Measurements from ENCODE around the gene CLEC4C. TPM values are rescaled to one million over a fixed set of nuclear protein-coding genes. Genes with fewer than 3 reads are reported as not detected.

Gene CLEC4C
- total and polyA plus RNA-seq, 10 of the 15 experiments (the other 5 are each of a cell fraction or from before 2014, with no cell fraction given): 0.38 to 12.2 (median 4.6) TPM

DNA sequence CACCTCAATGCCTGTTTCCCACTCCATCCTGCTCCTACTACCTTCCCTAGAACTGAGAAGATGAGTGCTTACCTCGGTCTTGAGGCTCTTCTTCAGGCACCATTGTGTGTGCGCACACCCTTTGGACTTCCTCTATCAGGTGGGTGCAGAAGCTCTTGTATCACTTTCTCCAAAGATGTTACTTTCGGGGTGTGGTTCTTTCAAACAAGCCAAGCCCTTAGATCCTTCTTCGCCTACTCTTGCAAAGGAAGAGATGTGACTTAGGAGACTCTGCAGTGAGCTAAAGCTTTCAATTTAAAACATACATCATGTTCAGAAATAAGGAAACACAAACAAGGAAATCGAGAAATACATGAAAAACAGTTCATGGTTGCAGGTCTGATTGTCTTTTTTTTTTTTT lies at the start of gene CLEC4C (continued):
- TF ChIP-seq, protein P1, sequence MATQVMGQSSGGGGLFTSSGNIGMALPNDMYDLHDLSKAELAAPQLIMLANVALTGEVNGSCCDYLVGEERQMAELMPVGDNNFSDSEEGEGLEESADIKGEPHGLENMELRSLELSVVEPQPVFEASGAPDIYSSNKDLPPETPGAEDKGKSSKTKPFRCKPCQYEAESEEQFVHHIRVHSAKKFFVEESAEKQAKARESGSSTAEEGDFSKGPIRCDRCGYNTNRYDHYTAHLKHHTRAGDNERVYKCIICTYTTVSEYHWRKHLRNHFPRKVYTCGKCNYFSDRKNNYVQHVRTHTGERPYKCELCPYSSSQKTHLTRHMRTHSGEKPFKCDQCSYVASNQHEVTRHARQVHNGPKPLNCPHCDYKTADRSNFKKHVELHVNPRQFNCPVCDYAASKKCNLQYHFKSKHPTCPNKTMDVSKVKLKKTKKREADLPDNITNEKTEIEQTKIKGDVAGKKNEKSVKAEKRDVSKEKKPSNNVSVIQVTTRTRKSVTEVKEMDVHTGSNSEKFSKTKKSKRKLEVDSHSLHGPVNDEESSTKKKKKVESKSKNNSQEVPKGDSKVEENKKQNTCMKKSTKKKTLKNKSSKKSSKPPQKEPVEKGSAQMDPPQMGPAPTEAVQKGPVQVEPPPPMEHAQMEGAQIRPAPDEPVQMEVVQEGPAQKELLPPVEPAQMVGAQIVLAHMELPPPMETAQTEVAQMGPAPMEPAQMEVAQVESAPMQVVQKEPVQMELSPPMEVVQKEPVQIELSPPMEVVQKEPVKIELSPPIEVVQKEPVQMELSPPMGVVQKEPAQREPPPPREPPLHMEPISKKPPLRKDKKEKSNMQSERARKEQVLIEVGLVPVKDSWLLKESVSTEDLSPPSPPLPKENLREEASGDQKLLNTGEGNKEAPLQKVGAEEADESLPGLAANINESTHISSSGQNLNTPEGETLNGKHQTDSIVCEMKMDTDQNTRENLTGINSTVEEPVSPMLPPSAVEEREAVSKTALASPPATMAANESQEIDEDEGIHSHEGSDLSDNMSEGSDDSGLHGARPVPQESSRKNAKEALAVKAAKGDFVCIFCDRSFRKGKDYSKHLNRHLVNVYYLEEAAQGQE (IDR thresholded peaks at IDR 0.05; ENCODE audit: low read depth, low read length): no peak
- TF ChIP-seq, protein P2, sequence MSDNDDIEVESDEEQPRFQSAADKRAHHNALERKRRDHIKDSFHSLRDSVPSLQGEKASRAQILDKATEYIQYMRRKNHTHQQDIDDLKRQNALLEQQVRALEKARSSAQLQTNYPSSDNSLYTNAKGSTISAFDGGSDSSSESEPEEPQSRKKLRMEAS (IDR thresholded peaks at IDR 0.05; ENCODE audit: low read depth, low read length): no peak
- TF ChIP-seq RFX5 (IDR thresholded peaks at IDR 0.05; ENCODE audit: low read depth, low read length): no peak
- TF ChIP-seq NFIC (IDR thresholded peaks at IDR 0.05; ENCODE audit: low read depth, low read length): no peak
- TF ChIP-seq, protein P3, sequence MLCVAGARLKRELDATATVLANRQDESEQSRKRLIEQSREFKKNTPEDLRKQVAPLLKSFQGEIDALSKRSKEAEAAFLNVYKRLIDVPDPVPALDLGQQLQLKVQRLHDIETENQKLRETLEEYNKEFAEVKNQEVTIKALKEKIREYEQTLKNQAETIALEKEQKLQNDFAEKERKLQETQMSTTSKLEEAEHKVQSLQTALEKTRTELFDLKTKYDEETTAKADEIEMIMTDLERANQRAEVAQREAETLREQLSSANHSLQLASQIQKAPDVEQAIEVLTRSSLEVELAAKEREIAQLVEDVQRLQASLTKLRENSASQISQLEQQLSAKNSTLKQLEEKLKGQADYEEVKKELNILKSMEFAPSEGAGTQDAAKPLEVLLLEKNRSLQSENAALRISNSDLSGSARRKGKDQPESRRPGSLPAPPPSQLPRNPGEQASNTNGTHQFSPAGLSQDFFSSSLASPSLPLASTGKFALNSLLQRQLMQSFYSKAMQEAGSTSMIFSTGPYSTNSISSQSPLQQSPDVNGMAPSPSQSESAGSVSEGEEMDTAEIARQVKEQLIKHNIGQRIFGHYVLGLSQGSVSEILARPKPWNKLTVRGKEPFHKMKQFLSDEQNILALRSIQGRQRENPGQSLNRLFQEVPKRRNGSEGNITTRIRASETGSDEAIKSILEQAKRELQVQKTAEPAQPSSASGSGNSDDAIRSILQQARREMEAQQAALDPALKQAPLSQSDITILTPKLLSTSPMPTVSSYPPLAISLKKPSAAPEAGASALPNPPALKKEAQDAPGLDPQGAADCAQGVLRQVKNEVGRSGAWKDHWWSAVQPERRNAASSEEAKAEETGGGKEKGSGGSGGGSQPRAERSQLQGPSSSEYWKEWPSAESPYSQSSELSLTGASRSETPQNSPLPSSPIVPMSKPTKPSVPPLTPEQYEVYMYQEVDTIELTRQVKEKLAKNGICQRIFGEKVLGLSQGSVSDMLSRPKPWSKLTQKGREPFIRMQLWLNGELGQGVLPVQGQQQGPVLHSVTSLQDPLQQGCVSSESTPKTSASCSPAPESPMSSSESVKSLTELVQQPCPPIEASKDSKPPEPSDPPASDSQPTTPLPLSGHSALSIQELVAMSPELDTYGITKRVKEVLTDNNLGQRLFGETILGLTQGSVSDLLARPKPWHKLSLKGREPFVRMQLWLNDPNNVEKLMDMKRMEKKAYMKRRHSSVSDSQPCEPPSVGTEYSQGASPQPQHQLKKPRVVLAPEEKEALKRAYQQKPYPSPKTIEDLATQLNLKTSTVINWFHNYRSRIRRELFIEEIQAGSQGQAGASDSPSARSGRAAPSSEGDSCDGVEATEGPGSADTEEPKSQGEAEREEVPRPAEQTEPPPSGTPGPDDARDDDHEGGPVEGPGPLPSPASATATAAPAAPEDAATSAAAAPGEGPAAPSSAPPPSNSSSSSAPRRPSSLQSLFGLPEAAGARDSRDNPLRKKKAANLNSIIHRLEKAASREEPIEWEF (IDR thresholded peaks at IDR 0.05; ENCODE audit: insufficient replicate concordance, low read depth, low read length): no peak
